ENCODE measurements around the gene SHROOM3.

GRCh38 chr4:76718021-76718420 lies 283.0 kb downstream of the SHROOM3 start:
- TF ChIP-seq, protein P1, sequence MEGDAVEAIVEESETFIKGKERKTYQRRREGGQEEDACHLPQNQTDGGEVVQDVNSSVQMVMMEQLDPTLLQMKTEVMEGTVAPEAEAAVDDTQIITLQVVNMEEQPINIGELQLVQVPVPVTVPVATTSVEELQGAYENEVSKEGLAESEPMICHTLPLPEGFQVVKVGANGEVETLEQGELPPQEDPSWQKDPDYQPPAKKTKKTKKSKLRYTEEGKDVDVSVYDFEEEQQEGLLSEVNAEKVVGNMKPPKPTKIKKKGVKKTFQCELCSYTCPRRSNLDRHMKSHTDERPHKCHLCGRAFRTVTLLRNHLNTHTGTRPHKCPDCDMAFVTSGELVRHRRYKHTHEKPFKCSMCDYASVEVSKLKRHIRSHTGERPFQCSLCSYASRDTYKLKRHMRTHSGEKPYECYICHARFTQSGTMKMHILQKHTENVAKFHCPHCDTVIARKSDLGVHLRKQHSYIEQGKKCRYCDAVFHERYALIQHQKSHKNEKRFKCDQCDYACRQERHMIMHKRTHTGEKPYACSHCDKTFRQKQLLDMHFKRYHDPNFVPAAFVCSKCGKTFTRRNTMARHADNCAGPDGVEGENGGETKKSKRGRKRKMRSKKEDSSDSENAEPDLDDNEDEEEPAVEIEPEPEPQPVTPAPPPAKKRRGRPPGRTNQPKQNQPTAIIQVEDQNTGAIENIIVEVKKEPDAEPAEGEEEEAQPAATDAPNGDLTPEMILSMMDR (IDR thresholded peaks at IDR 0.05): no peak
- TF ChIP-seq EZH2 (IDR thresholded peaks at IDR 0.05; ENCODE audit: borderline replicate concordance, insufficient read depth, low read depth, low read length, poor library complexity, severe bottlenecking): no peak
